GM21723 (cell line): ENCODE results near the gene CMTM4.
A peak's percentile ranks its signal among the peaks of the same experiment; 100 is the strongest.
"Not testable (repeated sequence)": the region's sequence is repeated elsewhere in the genome, so short reads cannot be mapped to it uniquely, and the experiment has no call there.

Source experiments
- ATAC-seq: cut with Tn5 transposase; IDR thresholded peaks from one replicate; pipeline ENCODE4 v1.9.1; 2021; ENCODE audit warnings: mild to moderate bottlenecking, moderate library complexity; ENCODE audit not compliant: unreplicated experiment

The CMTM4 gene

GRCh38 chr16:66676599-66676998, 19.9 kb downstream of the CMTM4 start:
- ATAC-seq: no peak

- no peak for ATAC-seq
These were observed 22.9 kb downstream of the CMTM4 start for GRCh38 chr16:66673691-66674090.

GRCh38 chr16:66670691-66671388, 25.7 kb downstream of the CMTM4 start:
- ATAC-seq: no peak

- ATAC-seq: no peak
These were observed 27.6 kb downstream of the CMTM4 start for GRCh38 chr16:66668777-66669444.

- no peak for ATAC-seq
These were observed 28.6 kb downstream of the CMTM4 start for GRCh38 chr16:66667944-66668343.

GRCh38 chr16:66662445-66663194, 33.9 kb downstream of the CMTM4 start:
- no peak for ATAC-seq

- ATAC-seq: not testable (repeated sequence)
These were observed 34.7 kb downstream of the CMTM4 start for GRCh38 chr16:66661671-66662346.

- no peak for ATAC-seq
These were observed 35.4 kb downstream of the CMTM4 start for GRCh38 chr16:66661210-66661560.

- no peak for ATAC-seq
These were observed 35.9 kb downstream of the CMTM4 start for GRCh38 chr16:66660422-66661209.

- no peak for ATAC-seq
These were observed 37.7 kb downstream of the CMTM4 start for GRCh38 chr16:66658860-66659190.

- no peak for ATAC-seq
These were observed 38.2 kb downstream of the CMTM4 start for GRCh38 chr16:66658143-66658859.

- ATAC-seq: no peak
These were observed 40.0 kb downstream of the CMTM4 start for GRCh38 chr16:66656547-66656946.

- ATAC-seq: no peak
These were observed 42.8 kb downstream of the CMTM4 start for GRCh38 chr16:66653581-66654350.

GRCh38 chr16:66652661-66653360, 43.7 kb downstream of the CMTM4 start:
- ATAC-seq: no peak

- no peak for ATAC-seq
These were observed 44.6 kb downstream of the CMTM4 start for GRCh38 chr16:66651965-66652364.

GRCh38 chr16:66651474-66651765, 45.1 kb downstream of the CMTM4 start:
- no peak for ATAC-seq

GRCh38 chr16:66650707-66651473, 45.7 kb downstream of the CMTM4 start:
- ATAC-seq: peak; percentile 90

- no peak for ATAC-seq
These were observed 46.8 kb downstream of the CMTM4 start for GRCh38 chr16:66649636-66650205.
